ENCODE results near the gene GHITM. TPM values are rescaled to one million over a fixed set of nuclear protein-coding genes. Genes with fewer than 3 reads are reported as not detected.
"Not testable (repeated sequence)": the region's sequence is repeated elsewhere in the genome, so short reads cannot be mapped to it uniquely, and the experiment has no call there.

GHITM gene
- total and polyA plus RNA-seq, 2 donors = 108 to 172 TPM

- DNase-seq (ENCODE audit: extremely low spot score); H3K4me1 ChIP-seq (ENCODE audit: insufficient read depth); H3K36me3 ChIP-seq (ENCODE audit: insufficient read depth); H3K27ac ChIP-seq (ENCODE audit: low read depth); H3K4me3 ChIP-seq (ENCODE audit: low read depth, low read length): not testable (repeated sequence)
- 81% methylated on average over 10 of the region's 10 CpGs for WGBS
Measured at GRCh38 chr10:84125910-84126784, 13.2 kb upstream of the GHITM start.

GRCh38 chr10:84126785-84127167, 12.5 kb upstream of the GHITM start:
- no peak overlapping the region for H3K27ac ChIP-seq (ENCODE audit: low read depth)
- H3K4me3 ChIP-seq (ENCODE audit: low read depth, low read length) = no peak overlapping the region
- DNase-seq (ENCODE audit: extremely low spot score) = no peak
- 76% methylated on average over 1 of the region's 1 CpG for WGBS
- H3K36me3 ChIP-seq (ENCODE audit: insufficient read depth) = no peaks in the 10 kb centered on the region
- H3K4me1 ChIP-seq (ENCODE audit: insufficient read depth) = no peaks in the 10 kb centered on the region

- no peak for DNase-seq (ENCODE audit: extremely low spot score)
- Histone ChIP-seq H3K4me3 (ENCODE audit: low read depth, low read length) (no peak overlapping the region), H3K4me1 (ENCODE audit: insufficient read depth) (no peaks in the 10 kb centered on the region), H3K36me3 (ENCODE audit: insufficient read depth) (no peaks in the 10 kb centered on the region), H3K27ac (ENCODE audit: low read depth) (no peak overlapping the region)
- 69% methylated on average over 2 of the region's 2 CpGs for WGBS
Measured at GRCh38 chr10:84135836-84136235, 3.5 kb upstream of the GHITM start.

- Histone ChIP-seq H3K4me3 (ENCODE audit: low read depth, low read length) (no peak overlapping the region), H3K4me1 (ENCODE audit: insufficient read depth) (peaks cover 3% of the 10 kb centered on the region), H3K36me3 (ENCODE audit: insufficient read depth) (peaks cover 1% of the 10 kb centered on the region), H3K27ac (ENCODE audit: low read depth) (peak overlapping the region; percentile 10)
- WGBS = 65% methylated on average over 2 of the region's 2 CpGs
- no peak for DNase-seq (ENCODE audit: extremely low spot score)
Measured at GRCh38 chr10:84137811-84138210, 1.5 kb upstream of the GHITM start.

- peak overlapping the region; percentile 92 for H3K27ac ChIP-seq (ENCODE audit: low read depth)
- WGBS = 54% methylated on average over 20 of the region's 20 CpGs
- peak overlapping the region; percentile 47 for H3K4me3 ChIP-seq (ENCODE audit: low read depth, low read length)
- peaks cover 3% of the 10 kb centered on the region for H3K4me1 ChIP-seq (ENCODE audit: insufficient read depth)
- peaks cover 1% of the 10 kb centered on the region for H3K36me3 ChIP-seq (ENCODE audit: insufficient read depth)
- DNase-seq (ENCODE audit: extremely low spot score) = no peak
Measured at GRCh38 chr10:84138478-84139125, 707 bp upstream of the GHITM start.

- WGBS = 5% methylated on average over 12 of the region's 12 CpGs
- Histone ChIP-seq H3K4me1 (ENCODE audit: insufficient read depth) (peaks cover 3% of the 10 kb centered on the region), H3K36me3 (ENCODE audit: insufficient read depth) (peaks cover 3% of the 10 kb centered on the region), H3K27ac (ENCODE audit: low read depth) (no peak overlapping the region), H3K4me3 (ENCODE audit: low read depth, low read length) (peak overlapping the region; percentile 68)
- no peak for DNase-seq (ENCODE audit: extremely low spot score)
Measured at GRCh38 chr10:84140036-84140379, 699 bp downstream of the GHITM start.

GRCh38 chr10:84147347-84147746, 8.0 kb downstream of the GHITM start:
- Histone ChIP-seq H3K36me3 (ENCODE audit: insufficient read depth) (peaks cover 17% of the 10 kb centered on the region), H3K27ac (ENCODE audit: low read depth) (no peak overlapping the region), H3K4me3 (ENCODE audit: low read depth, low read length) (no peak overlapping the region), H3K4me1 (ENCODE audit: insufficient read depth) (no peaks in the 10 kb centered on the region)
- DNase-seq (ENCODE audit: extremely low spot score) = no peak

- H3K36me3 ChIP-seq (ENCODE audit: insufficient read depth) = peaks cover 17% of the 10 kb centered on the region
- H3K27ac ChIP-seq (ENCODE audit: low read depth); DNase-seq (ENCODE audit: extremely low spot score); H3K4me3 ChIP-seq (ENCODE audit: low read depth, low read length); H3K4me1 ChIP-seq (ENCODE audit: insufficient read depth): not testable (repeated sequence)
- 80% methylated on average over 9 of the region's 9 CpGs for WGBS
Measured at GRCh38 chr10:84148006-84148597, 8.8 kb downstream of the GHITM start.

GRCh38 chr10:84149854-84150253, 10.5 kb downstream of the GHITM start:
- Histone ChIP-seq H3K4me3 (ENCODE audit: low read depth, low read length) (no peak overlapping the region), H3K36me3 (ENCODE audit: insufficient read depth) (peaks cover 15% of the 10 kb centered on the region), H3K27ac (ENCODE audit: low read depth) (no peak overlapping the region), H3K4me1 (ENCODE audit: insufficient read depth) (no peaks in the 10 kb centered on the region)
- WGBS = 95% methylated on average over 2 of the region's 2 CpGs
- DNase-seq (ENCODE audit: extremely low spot score) = no peak

GRCh38 chr10:84152769-84153168, 13.5 kb downstream of the GHITM start:
- Histone ChIP-seq H3K27ac (ENCODE audit: low read depth) (no peak overlapping the region), H3K4me3 (ENCODE audit: low read depth, low read length) (no peak overlapping the region), H3K4me1 (ENCODE audit: insufficient read depth) (no peaks in the 10 kb centered on the region), H3K36me3 (ENCODE audit: insufficient read depth) (peaks cover 8% of the 10 kb centered on the region)
- DNase-seq (ENCODE audit: extremely low spot score) = no peak

GRCh38 chr10:84155521-84155920, 16.2 kb downstream of the GHITM start:
- Histone ChIP-seq H3K27ac (ENCODE audit: low read depth) (no peak overlapping the region), H3K4me3 (ENCODE audit: low read depth, low read length) (no peak overlapping the region), H3K36me3 (ENCODE audit: insufficient read depth) (peaks cover 4% of the 10 kb centered on the region), H3K4me1 (ENCODE audit: insufficient read depth) (no peaks in the 10 kb centered on the region)
- WGBS = 88% methylated on average over 4 of the region's 4 CpGs
- no peak for DNase-seq (ENCODE audit: extremely low spot score)

GRCh38 chr10:84156009-84156408, 16.7 kb downstream of the GHITM start:
- H3K27ac ChIP-seq (ENCODE audit: low read depth) = no peak overlapping the region
- H3K36me3 ChIP-seq (ENCODE audit: insufficient read depth) = no peaks in the 10 kb centered on the region
- no peaks in the 10 kb centered on the region for H3K4me1 ChIP-seq (ENCODE audit: insufficient read depth)
- no peak overlapping the region for H3K4me3 ChIP-seq (ENCODE audit: low read depth, low read length)
- DNase-seq (ENCODE audit: extremely low spot score) = no peak
- WGBS = 87% methylated on average over 2 of the region's 2 CpGs

- H3K4me1 ChIP-seq (ENCODE audit: insufficient read depth) = no peaks in the 10 kb centered on the region
- no peak overlapping the region for H3K4me3 ChIP-seq (ENCODE audit: low read depth, low read length)
- H3K36me3 ChIP-seq (ENCODE audit: insufficient read depth) = no peaks in the 10 kb centered on the region
- peak overlapping the region; percentile 30 for H3K27ac ChIP-seq (ENCODE audit: low read depth)
- WGBS = 70% methylated on average over 10 of the region's 10 CpGs
- DNase-seq (ENCODE audit: extremely low spot score) = no peak
Measured at GRCh38 chr10:84156768-84157167, 17.5 kb downstream of the GHITM start.

- Histone ChIP-seq H3K27ac (ENCODE audit: low read depth) (no peak overlapping the region), H3K4me3 (ENCODE audit: low read depth, low read length) (no peak overlapping the region), H3K36me3 (ENCODE audit: insufficient read depth) (no peaks in the 10 kb centered on the region), H3K4me1 (ENCODE audit: insufficient read depth) (no peaks in the 10 kb centered on the region)
- no peak for DNase-seq (ENCODE audit: extremely low spot score)
- WGBS = 81% methylated on average over 2 of the region's 2 CpGs
Measured at GRCh38 chr10:84158061-84158460, 18.8 kb downstream of the GHITM start.
